Measurements from ENCODE around the gene TAF1C. TPM values are rescaled to one million over a fixed set of nuclear protein-coding genes. Genes with fewer than 3 reads are reported as not detected.

The TAF1C gene
- total and polyA plus RNA-seq, 10 donors = 31.4 to 133 (median 73.6) TPM

GRCh38 chr16:84166796-84167695 is 19.8 kb downstream of the TAF1C start:
- Histone ChIP-seq H3K4me1 (no peaks in the 10 kb centered on the region), H3K27ac (no peak overlapping the region), H3K36me3 (no peaks in the 10 kb centered on the region), H3K9me3 (no peaks in the 10 kb centered on the region), H3K27me3 (replicated peaks in 1 of 7) (peaks cover 0 to 44% (median 5%) of the 10 kb centered on the region in 7 donors), H3K4me3 (no peak overlapping the region)
- peak; percentile 47 for DNase-seq
- intact Hi-C loops (cut with DNase I; ENCODE audit: low total_unique reads) = no loop called here
- WGBS, 5 donors = 70 to 81% (median 72%) methylated on average over 13 of the region's 13 CpGs
- no peak for TF ChIP-seq POLR2A (IDR thresholded peaks at IDR 0.05)

GRCh38 chr16:84165746-84166145 is 21.1 kb downstream of the TAF1C start:
- Histone ChIP-seq H3K4me3 (no peak overlapping the region), H3K27me3 (replicated peaks in 1 of 7) (peaks cover 0 to 54% (median 5%) of the 10 kb centered on the region in 7 donors), H3K9me3 (no peaks in the 10 kb centered on the region), H3K27ac (no peak overlapping the region), H3K4me1 (no peaks in the 10 kb centered on the region), H3K36me3 (no peaks in the 10 kb centered on the region)
- peak; percentile 6 for DNase-seq
- 91 to 96% (median 93%) methylated on average over 7 of the region's 7 CpGs for WGBS, 5 donors
- intact Hi-C loops (cut with DNase I; ENCODE audit: low total_unique reads) = no loop called here
- TF ChIP-seq, protein P1, sequence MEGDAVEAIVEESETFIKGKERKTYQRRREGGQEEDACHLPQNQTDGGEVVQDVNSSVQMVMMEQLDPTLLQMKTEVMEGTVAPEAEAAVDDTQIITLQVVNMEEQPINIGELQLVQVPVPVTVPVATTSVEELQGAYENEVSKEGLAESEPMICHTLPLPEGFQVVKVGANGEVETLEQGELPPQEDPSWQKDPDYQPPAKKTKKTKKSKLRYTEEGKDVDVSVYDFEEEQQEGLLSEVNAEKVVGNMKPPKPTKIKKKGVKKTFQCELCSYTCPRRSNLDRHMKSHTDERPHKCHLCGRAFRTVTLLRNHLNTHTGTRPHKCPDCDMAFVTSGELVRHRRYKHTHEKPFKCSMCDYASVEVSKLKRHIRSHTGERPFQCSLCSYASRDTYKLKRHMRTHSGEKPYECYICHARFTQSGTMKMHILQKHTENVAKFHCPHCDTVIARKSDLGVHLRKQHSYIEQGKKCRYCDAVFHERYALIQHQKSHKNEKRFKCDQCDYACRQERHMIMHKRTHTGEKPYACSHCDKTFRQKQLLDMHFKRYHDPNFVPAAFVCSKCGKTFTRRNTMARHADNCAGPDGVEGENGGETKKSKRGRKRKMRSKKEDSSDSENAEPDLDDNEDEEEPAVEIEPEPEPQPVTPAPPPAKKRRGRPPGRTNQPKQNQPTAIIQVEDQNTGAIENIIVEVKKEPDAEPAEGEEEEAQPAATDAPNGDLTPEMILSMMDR (IDR thresholded peaks at IDR 0.05 in 8 of 11, conservative IDR thresholded peaks at IDR 0.05 in 3 of 11) = no peak
- no peak for TF ChIP-seq POLR2A (IDR thresholded peaks at IDR 0.05)
- TF ChIP-seq POLR2AphosphoS5 (IDR thresholded peaks at IDR 0.05) = no peak

GRCh38 chr16:84161801-84162200 is 25.1 kb downstream of the TAF1C start:
- TF ChIP-seq POLR2AphosphoS5 (IDR thresholded peaks at IDR 0.05) (no peak), POLR2A (IDR thresholded peaks at IDR 0.05) (no peak)
- TF ChIP-seq, protein P1 (IDR thresholded peaks at IDR 0.05 in 8 of 11, conservative IDR thresholded peaks at IDR 0.05 in 3 of 11) = no peak
- Histone ChIP-seq H3K9me3 (no peaks in the 10 kb centered on the region), H3K27ac (no peak overlapping the region), H3K27me3 (replicated peaks in 1 of 7) (peaks cover 0 to 56% (median 9%) of the 10 kb centered on the region in 7 donors), H3K4me3 (no peak overlapping the region), H3K36me3 (no peaks in the 10 kb centered on the region), H3K4me1 (no peaks in the 10 kb centered on the region)
- WGBS, 5 donors = 51 to 77% (median 67%) methylated on average over 3 of the region's 3 CpGs
- DNase-seq = no peak
- intact Hi-C loops (cut with DNase I; ENCODE audit: low total_unique reads) = no loop called here

- Histone ChIP-seq H3K27me3 (replicated peaks in 1 of 7) (peaks cover 0 to 55% (median 9%) of the 10 kb centered on the region in 7 donors), H3K4me3 (no peak overlapping the region), H3K27ac (no peak overlapping the region), H3K36me3 (no peaks in the 10 kb centered on the region), H3K9me3 (no peaks in the 10 kb centered on the region), H3K4me1 (no peaks in the 10 kb centered on the region)
- 75 to 86% (median 82%) methylated on average over 10 of the region's 10 CpGs for WGBS, 5 donors
- intact Hi-C loops (cut with DNase I; ENCODE audit: low total_unique reads) = no loop called here
- DNase-seq = peak; percentile 43
- TF ChIP-seq POLR2AphosphoS5 (IDR thresholded peaks at IDR 0.05) (no peak), POLR2A (IDR thresholded peaks at IDR 0.05) (no peak)
- TF ChIP-seq, protein P1 (IDR thresholded peaks at IDR 0.05 in 8 of 11, conservative IDR thresholded peaks at IDR 0.05 in 3 of 11) = no peak
Observed at GRCh38 chr16:84161037-84161436, 25.8 kb downstream of the TAF1C start.
